GM21381 (cell line): Measurements from ENCODE around the gene CDC42EP1.
"Not testable (repeated sequence)": the region's sequence is repeated elsewhere in the genome, so short reads cannot be mapped to it uniquely, and the experiment has no call there.

Source experiments
- ATAC-seq: cut with Tn5 transposase; IDR thresholded peaks from one replicate; pipeline ENCODE4 v1.9.1; 2021; ENCODE audit warnings: mild to moderate bottlenecking, moderate library complexity; ENCODE audit not compliant: unreplicated experiment

CDC42EP1 gene, protein sequence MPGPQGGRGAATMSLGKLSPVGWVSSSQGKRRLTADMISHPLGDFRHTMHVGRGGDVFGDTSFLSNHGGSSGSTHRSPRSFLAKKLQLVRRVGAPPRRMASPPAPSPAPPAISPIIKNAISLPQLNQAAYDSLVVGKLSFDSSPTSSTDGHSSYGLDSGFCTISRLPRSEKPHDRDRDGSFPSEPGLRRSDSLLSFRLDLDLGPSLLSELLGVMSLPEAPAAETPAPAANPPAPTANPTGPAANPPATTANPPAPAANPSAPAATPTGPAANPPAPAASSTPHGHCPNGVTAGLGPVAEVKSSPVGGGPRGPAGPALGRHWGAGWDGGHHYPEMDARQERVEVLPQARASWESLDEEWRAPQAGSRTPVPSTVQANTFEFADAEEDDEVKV

DNA sequence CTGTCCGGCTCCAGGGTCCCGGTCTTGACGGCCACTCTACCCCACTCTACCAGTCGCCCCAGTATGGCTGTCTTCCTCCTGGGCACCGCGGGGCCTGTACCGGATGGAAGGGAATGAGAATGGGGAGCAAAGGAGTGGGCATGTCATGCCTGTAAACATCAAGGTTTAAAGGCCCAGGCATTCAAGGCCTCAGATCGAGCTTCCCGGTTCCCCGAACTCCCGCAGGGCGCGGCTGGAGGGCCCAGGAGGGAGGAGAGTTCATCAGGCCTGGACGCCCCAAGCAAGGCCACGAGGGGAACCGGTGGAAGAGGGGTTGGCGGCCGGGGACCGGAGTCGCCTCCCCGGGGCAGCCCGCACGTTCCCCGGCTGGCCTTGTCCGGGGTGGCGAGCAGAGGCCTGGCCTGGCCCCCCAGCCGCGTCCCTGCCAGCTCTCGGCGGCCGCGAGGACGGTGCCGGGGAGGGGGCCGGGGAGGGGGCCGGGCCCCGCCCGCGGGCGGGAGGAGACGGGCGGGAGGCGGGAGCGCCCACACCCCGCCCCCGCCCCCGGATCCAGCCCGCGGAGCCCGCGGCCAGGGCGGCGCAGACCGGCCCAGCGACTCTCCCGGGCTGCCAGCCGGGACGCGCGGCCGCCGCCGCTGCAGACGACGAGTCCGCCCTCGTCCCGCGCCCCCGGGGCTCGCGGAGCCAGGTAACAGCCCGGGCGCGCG lies at the start of gene CDC42EP1:
CDC42EP1 (plus strand) TSS at position 580 of the 707 bp plus-strand sequence. CDS start 5,870 bp downstream, outside the sequence.
- no peak for ATAC-seq

DNA sequence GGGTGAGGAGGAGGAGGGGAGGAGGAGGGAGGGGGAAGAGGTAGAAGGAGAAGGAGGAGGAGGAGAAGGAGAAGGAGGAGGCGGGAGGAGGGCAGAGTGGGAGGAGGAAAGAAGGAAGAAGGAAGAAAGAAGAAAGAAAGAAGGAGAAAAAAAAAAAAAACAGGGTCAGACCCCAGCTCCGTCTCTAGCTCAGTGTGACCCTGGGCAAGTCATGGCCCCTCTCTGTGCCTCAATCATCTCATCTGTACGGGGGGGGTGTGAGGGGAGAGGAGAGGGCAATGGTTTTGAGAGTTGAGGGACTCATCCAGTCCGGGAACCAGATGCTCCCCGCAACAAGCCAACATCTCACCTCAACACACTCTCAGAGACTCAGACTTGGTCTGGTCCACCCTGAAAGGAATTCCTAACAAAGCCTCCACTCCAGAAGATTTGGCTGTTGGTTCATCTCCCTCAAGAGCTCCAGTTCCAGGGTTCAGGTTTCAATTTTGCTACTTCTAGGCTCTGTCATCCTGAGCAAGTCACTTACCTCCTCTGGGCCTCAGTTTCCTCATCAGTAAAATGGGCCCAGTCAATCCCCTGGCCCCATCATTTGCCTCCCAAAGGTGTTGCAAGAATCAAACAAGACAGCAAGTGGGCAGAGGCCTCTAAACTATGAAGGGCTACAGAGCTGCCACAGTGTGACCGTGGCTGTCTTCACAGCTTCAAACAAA lies 48.7 kb upstream of the CDC42EP1 start:
- ATAC-seq = no peak

DNA sequence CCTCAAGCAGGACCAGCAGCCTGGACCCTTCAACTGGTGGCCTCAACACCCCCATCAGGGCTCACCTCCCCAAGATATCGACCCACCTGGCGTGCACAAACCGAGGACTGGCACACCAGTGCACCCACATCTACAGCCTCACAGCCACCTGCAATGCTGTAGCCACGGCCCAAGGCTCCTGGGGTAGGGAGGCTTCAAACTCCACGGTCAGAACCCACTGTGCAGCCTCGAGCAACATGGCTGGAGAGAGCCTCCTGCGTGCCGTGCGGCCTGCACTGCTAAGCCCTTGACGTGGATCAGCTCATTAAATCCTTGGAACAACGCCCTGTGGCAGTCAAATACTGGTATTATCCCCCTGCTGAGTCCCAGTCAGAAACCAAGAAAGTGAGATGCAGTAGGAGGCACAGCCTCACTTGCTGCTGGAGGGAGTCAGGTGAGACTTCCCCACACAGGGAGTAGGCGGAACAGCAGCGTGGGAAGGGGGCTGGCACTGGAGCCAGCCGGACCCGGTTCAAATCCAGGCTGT lies 45.7 kb upstream of the CDC42EP1 start:
- no peak for ATAC-seq

DNA sequence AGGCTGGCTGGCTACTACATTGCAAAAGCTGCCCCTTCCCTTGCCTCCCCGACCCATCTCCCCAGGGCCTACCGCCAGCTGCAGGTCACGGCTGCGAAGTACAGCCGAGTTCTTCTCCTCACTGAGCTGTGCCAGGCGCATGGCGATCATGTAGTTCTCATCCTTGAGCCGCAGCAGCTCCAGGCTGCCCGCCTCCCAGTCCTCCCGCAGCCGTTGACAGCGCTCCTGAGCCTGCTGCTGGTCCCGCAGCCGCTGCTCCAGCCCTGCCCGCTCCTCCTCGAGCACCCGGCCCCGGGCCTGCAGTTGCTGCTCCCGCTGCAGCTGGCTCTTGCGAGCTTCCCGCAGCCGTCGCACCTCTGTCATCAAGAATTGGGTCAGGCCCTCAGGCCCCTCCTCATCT lies 44.4 kb upstream of the CDC42EP1 start:
- no peak for ATAC-seq

DNA sequence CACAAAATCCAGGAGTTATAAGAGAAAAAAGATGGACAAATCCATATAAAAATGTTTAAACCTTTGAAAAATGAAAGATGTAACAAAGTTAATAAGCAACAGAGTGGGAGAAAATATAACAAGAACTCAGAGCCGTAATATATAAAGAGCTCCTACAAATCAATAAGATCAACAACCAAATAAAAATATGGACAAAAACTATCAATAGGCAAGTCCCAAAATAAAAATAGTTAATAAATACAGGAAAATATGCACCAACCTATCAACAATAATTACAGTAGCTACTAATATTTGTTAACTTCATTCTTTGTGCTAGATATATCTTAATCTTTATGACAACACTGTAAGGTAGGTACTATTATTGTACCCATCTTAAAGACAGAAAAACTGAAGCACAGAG lies 43.8 kb upstream of the CDC42EP1 start:
- no peak for ATAC-seq

DNA sequence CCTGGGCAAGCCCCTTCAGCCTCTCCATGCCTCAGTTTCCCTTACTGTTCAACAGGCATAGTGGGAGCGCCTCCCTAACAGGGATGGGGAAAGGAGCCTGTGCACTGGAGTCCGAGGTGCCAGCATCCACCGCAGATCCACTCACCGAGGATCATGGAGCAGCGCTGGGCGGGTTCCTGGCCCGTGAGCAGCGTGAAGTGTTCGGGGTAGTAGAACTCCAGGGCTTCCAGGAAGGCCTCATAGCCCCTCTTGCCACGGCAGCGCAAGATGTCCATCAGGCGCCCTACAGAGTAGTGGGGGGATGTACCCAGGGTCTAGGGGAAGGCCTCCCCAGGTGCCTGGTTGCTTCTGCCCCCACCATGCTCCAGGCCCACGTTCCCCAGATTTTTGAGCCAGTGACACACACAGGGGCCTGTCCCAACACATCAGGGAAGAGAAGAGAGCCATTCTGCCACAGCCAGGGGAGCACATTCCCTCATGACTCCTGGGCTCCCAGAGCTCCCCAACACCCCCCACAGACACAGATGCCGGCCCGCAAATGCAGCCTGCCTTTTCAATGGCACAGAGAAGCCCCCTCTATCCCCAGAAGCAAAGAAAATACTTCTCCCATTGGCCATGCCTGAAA lies 42.3 kb upstream of the CDC42EP1 start:
- no peak for ATAC-seq

DNA sequence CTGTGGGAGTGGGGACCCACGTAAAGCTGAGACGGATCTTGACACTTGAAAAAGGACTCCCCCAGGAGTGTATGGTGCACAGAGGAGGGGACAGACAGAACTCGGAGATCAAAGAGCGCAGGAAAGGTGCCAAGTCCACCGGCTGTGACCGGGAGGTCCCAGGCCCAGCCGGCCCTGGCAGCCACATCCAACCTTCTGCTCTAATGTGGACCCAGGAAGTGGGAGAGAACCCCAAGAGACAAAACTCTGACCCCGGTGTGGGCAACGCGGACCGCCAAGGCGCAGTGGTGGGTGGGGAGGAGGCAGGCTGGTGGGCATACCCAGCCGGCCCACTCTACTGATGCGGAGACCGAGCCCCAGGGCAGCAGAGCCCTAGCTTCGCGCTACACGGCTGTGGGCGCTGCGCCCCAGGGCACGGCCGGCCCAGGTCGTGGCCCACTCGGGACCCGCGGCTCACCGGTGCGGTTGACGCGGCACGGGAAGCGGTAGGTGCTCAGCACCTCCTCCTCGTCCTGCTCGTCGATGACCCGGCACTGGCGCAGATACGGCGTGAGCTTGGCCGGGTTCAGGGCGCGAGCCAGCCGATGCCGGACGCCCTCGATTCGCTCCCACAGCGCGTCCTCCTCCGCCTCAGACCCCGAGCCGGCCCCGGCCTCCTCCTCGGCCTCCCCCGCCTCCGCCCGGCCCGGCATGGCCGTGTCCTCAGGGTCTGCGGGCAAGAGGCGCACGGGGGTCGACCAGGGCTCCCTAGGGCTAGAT lies 41.6 kb upstream of the CDC42EP1 start:
- ATAC-seq = no peak

DNA sequence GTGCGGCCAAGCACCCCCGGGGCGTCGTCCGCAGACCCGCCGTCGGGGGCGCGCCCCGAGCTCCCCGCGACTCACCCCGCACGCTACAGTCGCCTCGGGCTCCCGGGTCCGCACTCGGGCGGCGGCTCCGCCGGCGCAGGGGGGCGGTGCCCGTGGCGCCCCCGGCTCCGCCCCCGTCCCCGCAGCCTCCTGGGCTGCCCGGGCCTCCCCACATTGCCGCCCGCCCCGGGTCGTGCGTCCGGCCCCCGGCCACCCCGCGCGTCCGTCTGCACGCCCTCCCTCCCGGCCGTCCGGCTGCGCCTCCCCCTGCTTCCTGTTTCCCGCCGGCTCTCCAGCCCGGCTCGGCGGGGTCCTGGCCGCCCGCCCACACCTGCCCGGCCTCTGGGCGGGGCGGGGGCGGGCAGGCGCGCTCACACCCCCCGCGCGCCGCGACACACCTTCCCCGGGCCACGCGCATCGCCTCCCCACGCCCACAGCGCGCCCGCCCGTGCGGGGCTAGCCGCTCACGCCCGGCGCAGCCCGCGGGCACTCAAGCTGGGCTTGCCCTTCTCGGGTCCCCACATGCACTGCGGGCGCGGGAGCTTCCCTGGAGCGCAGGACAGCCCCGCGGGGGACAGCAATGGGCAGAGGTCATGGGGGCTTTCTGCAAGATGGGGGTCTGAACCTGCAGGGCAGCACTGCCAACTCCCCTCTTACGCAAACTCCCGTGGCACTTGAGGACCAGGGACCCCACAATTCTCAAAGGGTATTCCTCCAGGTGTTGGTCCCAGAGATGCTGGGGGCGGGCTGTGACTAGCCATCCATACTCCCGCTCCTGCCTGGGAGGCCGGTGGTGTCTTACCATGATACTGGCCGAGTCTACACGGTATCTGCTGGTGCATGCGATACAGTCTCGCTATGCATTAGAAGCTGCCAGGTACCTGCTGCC lies 40.7 kb upstream of the CDC42EP1 start, which contains the start of gene CARD10:
CARD10 (minus strand) TSS at position 148 of the 928 bp plus-strand sequence. CDS start 215 bp downstream, outside the sequence.
- ATAC-seq = no peak

DNA sequence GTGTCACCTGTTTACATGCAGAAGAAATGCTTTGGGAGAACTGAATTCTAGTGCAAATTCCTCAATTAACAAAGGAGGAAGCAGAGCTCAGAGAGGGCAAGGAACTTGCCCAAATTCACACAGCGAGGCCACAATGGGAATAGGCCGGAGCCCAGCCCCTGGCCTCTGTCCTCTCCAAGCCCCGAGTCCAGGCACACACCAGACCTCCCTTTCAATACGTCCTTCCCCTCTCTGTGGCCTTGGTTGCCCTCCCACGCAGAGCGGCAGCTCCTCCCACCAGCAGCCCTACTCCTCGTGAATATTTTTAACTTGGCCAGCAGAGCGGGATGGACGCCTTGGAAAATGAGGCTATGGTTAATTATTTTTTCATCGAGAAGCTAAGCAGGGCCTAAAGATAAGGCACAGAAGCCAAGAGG lies 39.5 kb upstream of the CDC42EP1 start:
- ATAC-seq = no peak

DNA sequence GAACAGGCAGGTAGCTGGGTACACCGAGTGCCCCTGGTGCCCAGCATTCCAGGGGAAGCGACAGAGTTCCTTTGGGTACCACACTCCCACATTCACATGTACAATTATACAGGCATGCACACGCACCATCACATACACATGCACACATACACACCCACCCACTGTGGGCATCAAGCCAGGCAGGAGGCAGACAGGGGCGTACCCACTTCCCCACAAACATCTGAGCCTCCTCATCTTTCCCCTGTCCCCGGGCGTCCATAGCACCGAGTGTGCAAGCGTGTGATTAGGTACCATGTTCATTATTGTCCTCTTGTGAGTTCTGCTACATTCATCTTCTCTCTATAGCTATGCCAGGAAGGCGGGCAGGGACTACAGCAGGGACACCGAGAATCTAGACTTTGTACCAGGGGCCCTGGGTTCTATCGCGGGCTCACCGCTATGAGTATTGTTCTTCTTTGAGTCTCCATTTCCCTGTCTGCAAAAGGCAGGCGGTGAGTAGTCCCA lies 39.0 kb upstream of the CDC42EP1 start:
- ATAC-seq = no peak

DNA sequence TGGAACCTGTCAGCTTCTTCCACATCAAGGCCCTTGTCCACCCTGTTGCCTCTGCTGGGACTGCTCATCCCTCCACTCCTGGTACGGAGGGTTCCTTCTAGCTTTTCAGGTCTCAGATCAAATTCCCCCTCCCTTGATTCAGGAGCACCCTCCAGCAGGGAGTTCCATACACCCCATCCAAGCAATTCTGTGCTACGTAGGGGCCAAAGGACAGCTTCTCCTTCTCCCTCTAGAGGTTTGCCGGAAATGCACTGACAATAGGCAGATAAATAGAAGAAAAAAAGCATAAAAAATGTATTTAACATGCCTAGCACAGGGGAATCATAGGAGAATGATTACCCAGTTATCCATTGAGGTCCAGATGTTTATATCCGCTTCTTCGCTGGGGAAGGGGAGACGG lies 37.8 kb upstream of the CDC42EP1 start:
- ATAC-seq = no peak

DNA sequence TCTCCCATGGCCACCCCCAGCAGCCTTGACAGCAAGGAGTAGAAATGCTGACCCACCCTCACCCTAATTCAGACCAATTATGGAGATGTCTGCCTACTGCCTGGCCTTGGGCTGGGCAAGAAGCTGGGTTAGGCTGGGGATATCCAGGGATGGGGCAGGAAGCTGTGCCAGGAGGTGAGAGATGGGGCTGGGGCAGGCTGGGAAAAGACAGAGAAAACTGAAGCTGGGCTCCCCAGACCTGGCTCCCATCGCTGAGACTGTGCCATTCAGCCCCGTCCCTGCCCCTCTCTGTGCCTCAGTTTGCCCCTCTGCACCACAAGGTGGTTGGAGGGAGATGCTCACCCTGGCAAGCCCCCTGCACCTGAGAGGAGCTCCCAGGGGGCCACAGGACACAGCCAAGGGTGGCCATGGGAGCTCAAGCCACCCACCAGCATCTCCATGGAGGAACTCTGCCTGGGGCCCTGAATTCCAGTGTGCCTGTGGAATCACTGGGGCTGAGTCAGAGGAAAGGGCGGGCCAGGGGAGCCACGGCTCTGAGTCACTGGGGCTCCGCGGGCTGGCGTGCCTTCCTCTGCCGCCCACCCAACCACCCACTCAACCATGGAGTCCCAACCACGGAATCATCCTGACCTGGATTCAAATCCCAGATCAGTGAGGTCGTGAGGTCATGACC lies 35.1 kb upstream of the CDC42EP1 start:
- ATAC-seq = no peak

DNA sequence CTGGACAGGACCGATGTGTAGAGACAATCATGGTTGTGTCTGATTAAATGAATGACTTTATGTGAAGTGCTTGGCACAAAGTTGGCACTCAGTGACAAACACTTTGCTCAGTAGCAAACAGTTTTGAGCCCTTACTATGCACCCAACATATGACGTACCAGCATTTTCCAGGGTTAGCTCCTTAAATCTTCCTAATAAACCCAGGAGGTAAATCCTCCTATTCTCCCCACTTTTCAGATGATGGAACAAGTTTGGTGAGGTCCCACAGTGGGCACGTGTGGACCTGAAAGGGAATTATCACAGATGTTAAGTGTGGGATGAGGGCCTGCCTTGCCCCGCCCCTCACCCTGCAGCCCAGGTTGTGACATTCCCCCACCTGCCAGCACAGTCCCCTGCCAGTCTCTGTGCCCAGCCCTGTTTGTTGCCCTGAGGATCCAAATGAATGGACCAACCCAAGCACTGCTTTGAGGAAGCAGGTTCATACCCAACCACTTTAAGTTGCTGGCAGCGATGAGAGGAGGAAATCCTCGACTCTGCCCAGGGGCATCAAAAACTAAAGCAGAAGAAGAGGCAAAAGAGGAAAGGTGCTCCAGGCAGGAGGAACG lies 34.4 kb upstream of the CDC42EP1 start:
- no peak for ATAC-seq

DNA sequence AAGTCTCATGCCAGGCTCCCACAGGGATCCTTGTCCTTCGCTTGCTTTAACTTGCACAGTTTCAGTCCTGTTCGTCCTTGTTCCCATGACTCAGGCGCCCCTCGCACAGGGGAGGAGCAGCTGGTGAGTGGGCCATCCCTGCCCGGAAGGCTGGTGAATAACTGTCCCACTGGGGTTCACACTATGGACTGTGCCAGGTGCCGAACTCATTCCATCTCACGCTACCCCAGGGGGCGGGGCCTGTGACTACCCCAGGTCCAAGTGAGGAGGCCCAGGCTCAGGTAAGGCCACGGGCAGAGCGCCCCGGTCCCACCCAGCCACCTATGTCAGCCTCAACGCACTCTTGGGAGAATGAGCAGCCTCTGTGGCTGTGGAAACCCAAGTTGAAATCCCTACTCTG lies 33.9 kb upstream of the CDC42EP1 start:
- ATAC-seq = no peak

DNA sequence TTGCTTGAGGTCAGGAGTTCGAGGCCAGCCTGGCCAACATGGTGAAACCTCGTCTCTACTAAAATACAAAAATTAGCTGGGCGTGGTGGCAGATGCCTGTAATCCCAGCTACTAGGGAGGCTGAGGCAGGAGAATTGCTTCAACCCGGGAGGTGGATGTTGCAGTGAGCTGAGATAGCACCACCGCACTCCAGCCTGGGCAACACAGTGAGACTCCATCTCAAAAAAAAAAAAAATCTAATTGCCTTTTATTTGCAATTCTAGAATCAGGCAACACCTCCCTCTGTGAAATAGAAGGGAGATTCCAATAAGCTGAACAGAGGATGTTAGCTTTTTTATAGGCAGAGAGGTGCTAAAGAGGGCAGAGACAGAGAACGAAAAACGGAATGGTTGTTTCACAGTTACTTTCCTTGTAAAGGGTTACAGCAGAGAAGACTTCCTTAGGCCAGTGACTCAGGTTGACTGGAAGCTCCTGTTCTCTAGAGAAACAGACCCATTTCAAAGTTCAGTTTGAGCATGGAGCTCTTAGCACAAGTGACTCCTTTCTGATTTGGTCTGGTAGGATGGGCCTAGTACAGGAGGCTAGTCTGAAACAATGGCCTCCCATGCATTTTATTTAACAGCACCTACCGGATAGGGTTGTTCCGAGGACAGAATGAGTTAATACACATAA lies 33.1 kb upstream of the CDC42EP1 start:
- not testable (repeated sequence) for ATAC-seq

DNA sequence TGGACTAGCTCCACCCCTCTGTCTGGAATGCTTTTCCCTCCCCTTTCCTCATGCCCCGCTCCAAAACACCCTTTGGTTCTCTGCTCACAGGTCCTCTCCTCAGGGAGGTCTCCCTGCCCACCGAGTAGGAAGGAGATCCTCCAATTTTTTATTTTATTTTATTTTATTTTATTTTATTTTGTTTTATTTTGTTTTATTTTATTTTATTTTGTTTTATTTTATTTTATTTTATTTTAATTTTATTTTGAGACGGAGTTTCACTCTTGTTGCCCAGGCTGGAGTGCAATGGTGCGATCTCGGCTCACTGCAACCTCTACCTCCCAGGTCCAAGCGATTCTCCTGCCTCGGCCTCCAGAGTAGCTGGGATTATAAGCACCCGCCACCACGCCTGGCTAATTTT lies 32.3 kb upstream of the CDC42EP1 start:
- not testable (repeated sequence) for ATAC-seq

DNA sequence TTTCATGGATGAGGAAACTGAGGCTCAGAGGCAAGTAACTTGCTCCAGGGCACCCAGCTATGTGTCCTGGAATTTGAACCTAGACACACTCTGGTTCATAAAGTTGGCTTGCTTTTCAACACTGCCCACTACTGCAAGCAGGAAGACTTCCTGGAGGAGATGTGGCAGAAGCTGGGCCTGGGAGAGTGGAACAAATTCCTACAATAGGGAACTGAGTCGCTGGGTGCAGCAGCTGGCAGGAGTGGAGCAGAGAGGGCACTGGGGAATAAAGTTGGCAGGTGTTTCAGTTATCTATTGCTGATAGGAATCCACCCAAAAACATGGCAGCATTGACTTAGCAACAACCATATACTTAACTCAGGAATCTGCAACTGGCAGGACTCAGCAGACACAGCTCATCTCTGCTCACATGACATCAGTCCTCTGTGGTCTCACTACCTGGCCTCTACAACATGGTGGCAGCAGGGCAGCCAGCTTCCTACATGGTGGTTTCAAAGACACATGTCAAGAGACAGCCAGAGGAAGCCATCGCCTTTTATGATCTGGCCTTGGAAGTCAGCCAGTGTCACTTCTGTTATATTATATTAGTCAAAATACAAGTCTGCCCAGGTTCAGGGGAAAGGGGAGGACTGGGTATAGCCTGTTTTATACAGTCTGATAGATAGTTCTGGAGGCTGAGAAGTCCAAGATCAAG lies 30.5 kb upstream of the CDC42EP1 start:
- no peak for ATAC-seq
